Gastrocnemius medialis (tissue), 4 donors: ENCODE results near the gene ADAMTSL5. TPM values are rescaled to one million over a fixed set of nuclear protein-coding genes. Genes with fewer than 3 reads are reported as not detected.
A peak's percentile ranks its signal among the peaks of the same experiment; 100 is the strongest.
"Not testable (repeated sequence)": the region's sequence is repeated elsewhere in the genome, so short reads cannot be mapped to it uniquely, and the experiment has no call there.

Source experiments
- ATAC-seq, 2 donors: fragments of 150-250 bp; one replicate each; pipeline ENCODE4 v1.9.1; 2016
- DNase-seq, 2 donors: peaks; one replicate each; pipeline ENCODE4 v3.0.0-alpha.2; 2019
- H3K27ac ChIP-seq, 4 donors: fragments of 200-600 bp; sonication (generic); 1 replicate in 1 of 4; 2 replicates in 3 of 4; pipeline ENCODE4 v1.5.1; 2016 to 2018; ENCODE audit warnings: mild to moderate bottlenecking in 2 of 4, moderate library complexity in 1 of 4
- H3K27me3 ChIP-seq, 3 donors: fragments of 200-600 bp; sonication (generic) in 2 of 3; 1 replicate in 1 of 3; 2 replicates in 2 of 3; pipeline versions ENCODE4 v1.5.1 to v1.6.0; 2016 to 2019; ENCODE audit warnings: mild to moderate bottlenecking in 1 of 3, moderate library complexity in 1 of 3
- H3K36me3 ChIP-seq, 2 donors: fragments of 200-600 bp; sonication (generic) in 1 of 2; one replicate each; pipeline ENCODE4 v1.5.1; 2017 to 2018
- H3K4me1 ChIP-seq, 2 donors: fragments of 200-600 bp; sonication (generic) in 1 of 2; one replicate each; pipeline ENCODE4 v1.5.1; 2016 to 2017; ENCODE audit warnings: mild to moderate bottlenecking in 2 of 2
- H3K4me3 ChIP-seq, 4 donors: fragments of 200-600 bp; sonication (generic) in 3 of 4; 1 replicate in 1 of 4; 2 replicates in 3 of 4; pipeline ENCODE4 v1.5.1; 2016 to 2019; ENCODE audit warnings: mild to moderate bottlenecking in 2 of 4
- H3K9me3 ChIP-seq, 3 donors: fragments of 200-600 bp; sonication (generic) in 2 of 3; 1 replicate in 1 of 3; 2 replicates in 2 of 3; pipeline ENCODE4 v1.5.1; 2016 to 2019
- POLR2A ChIP-seq, 2 donors: fragments of 450-650 bp; IDR thresholded peaks; one replicate each; pipeline ENCODE4 v1.6.1; 2017; ENCODE audit warnings: antibody characterized with exemption in 2 of 2, mild to moderate bottlenecking in 2 of 2, moderate library complexity in 2 of 2
- in situ Hi-C, 4 donors: fragments of 200-750 bp; cut with MboI; loops; one replicate each; pipeline versions ENCODE4 v1.15.0 to v1.8.0; 2017; ENCODE audit warnings: low sequenced_read_pairs in 4 of 4
- intact Hi-C: fragments of 100-400 bp; cut with DNase I; formaldehyde crosslinking; loops from one replicate; pipeline ENCODE4 v1.15.1; 2023; ENCODE audit warnings: low total_unique reads
- total RNA-seq, 4 donors: library from RNA; depleted of rRNA; stranded (reverse); fragments of >200 nt; gene quantifications; one replicate each; pipeline versions ENCODE4 v1.1.0 to v1.2.3, GENCODE V29; 2016
- TF ChIP-seq, protein P1 (sequence below), 5 experiments: fragments of 450-650 bp in 3 of 5; fragments of 200-600 bp in 2 of 5; sonication (generic) in 2 of 5; IDR thresholded peaks in 4 of 5; conservative IDR thresholded peaks in 1 of 5; 1 replicate in 4 of 5; 2 replicates in 1 of 5; pipeline ENCODE4 v1.5.1; 2016 to 2019; ENCODE audit warnings: antibody characterized with exemption in 5 of 5, mild to moderate bottlenecking in 3 of 5, moderate library complexity in 3 of 5

The ADAMTSL5 gene
- total RNA-seq, 4 donors from 2014 or later = 0.41 to 6.5 (median 3.0) TPM

DNA sequence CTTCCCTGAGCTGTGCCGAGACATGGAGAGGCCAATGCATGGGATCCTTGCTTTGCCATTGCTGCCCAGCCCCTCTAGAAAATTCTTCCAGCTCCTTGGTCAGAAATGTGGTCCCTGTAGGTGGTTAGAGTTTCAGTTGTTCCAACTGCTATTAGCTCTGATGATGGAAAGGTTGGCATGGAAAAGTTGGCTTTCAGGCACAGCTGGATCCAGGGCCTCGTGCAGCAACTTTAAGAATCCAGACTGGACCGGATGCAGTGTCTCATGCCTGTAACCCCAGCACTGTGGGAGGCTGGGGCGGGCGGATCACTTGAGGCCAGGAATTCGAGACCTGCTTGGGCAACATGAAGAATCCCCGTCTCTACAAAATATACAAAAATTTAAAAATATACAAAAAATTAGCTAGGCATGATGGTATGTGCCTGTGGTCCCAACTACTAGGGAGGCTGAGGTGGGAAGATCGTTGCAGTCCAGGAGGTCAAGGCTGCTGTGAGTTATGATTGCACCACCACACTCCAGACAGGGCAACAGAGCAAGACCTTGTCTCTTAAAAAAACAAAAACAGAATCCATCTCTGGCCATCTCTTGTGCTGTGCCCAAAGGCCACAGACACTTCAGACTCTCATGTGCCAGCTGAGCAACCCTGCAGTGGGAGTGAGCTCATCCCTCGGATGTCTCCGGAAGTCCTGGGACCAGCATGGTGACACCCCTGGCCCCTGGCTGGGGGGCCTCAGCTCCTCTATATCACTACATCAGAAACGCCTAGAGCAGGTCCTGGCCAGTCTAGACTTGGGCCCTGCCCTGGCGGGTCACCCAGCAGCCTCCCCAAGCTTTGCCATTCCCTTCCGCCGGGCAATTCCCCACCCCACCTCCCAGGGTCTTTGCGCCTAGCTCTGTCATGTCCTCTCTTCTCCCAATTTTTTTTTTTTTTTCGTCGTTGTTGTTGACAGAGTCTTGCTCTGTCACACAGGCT is 38.5 kb upstream of the ADAMTSL5 start:
- H3K9me3 ChIP-seq = no peaks in the 10 kb centered on the region
- no peaks in the 10 kb centered on the region for H3K4me1 ChIP-seq
- no peaks in the 10 kb centered on the region for H3K36me3 ChIP-seq
- ATAC-seq (no peak), DNase-seq (no peak)
- intact Hi-C loops = no loop called here
- TF ChIP-seq, protein P1, sequence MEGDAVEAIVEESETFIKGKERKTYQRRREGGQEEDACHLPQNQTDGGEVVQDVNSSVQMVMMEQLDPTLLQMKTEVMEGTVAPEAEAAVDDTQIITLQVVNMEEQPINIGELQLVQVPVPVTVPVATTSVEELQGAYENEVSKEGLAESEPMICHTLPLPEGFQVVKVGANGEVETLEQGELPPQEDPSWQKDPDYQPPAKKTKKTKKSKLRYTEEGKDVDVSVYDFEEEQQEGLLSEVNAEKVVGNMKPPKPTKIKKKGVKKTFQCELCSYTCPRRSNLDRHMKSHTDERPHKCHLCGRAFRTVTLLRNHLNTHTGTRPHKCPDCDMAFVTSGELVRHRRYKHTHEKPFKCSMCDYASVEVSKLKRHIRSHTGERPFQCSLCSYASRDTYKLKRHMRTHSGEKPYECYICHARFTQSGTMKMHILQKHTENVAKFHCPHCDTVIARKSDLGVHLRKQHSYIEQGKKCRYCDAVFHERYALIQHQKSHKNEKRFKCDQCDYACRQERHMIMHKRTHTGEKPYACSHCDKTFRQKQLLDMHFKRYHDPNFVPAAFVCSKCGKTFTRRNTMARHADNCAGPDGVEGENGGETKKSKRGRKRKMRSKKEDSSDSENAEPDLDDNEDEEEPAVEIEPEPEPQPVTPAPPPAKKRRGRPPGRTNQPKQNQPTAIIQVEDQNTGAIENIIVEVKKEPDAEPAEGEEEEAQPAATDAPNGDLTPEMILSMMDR (IDR thresholded peaks at IDR 0.05 in 4 of 5, conservative IDR thresholded peaks at IDR 0.05 in 1 of 5) = no peak
- TF ChIP-seq POLR2A (IDR thresholded peaks at IDR 0.05) = no peak
- no peak overlapping the region for H3K27ac ChIP-seq
- in situ Hi-C loops = no loop called here
- H3K27me3 ChIP-seq = no peaks in the 10 kb centered on the region
- no peak overlapping the region for H3K4me3 ChIP-seq

DNA sequence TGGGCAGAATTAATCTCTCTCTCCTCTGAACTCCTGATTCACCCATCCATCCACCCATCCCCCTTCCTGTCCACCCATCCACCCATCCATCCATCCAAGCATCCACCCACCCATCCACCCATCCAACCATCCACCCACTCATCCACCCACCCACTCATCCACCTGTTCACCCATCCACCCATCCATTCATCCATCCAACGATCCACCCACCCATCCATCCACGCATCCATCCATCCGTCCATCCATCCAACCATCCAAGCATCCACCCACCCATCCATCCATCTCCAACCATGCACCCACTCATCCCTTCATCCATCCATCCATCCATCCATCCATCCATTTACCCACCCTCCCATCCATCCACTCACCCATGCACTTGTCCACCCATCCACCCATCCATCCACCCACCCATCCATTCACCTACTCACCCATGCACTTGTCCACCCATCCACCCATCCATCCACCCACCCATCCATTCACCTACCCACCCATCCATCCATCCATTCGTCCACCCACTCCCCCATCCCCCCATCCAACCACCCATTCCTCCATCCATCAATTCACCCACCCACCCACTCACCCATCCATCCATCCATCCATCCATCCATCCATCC is 36.6 kb upstream of the ADAMTSL5 start:
- ATAC-seq = no peak
- no peak for TF ChIP-seq POLR2A (IDR thresholded peaks at IDR 0.05)
- TF ChIP-seq, protein P1 (IDR thresholded peaks at IDR 0.05 in 4 of 5, conservative IDR thresholded peaks at IDR 0.05 in 1 of 5) = no peak
- intact Hi-C loops (no loop called here), in situ Hi-C loops (loop anchor here (5.0 to 25.0 kb wide), 5 partner anchors 123 to 215 kb away; partner anchors contain the start of gene ONECUT3 (in 1 of the 4))
- no peak overlapping the region for H3K27ac ChIP-seq
- H3K4me1 ChIP-seq = no peaks in the 10 kb centered on the region
- peaks cover 0 to 8% (median 8%) of the 10 kb centered on the region in 3 donors for H3K27me3 ChIP-seq
- H3K4me3 ChIP-seq = no peak overlapping the region
- H3K36me3 ChIP-seq = no peaks in the 10 kb centered on the region
- DNase-seq = no peak
- H3K9me3 ChIP-seq = no peaks in the 10 kb centered on the region

DNA sequence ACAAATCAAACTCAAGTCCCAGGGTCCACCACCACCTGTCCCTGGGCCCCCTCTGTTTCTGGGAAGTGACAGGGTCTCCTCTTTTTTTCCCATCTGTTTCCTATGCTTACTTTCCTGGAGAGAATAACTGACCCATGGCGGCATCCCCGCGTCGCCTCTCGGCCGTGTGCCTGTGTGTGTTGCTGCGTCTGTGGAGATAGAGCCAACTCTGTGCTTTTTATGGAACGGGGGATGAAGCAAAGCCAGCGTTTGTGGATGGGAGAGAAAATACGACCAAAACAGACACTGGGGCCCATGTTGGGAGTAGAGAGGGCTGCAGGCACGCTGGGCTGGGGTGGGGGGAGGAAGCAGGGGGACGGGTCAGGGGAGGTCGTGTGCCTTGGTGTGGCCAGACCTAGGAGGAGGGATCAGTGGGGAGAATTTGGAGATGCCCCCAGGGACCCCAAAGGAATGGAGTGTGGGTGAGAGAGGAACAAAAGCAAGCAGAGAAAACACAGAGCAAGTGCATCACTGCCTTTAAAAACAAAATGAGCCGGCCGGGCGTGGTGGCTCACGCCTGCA is 27.6 kb upstream of the ADAMTSL5 start:
- ATAC-seq (no peak), DNase-seq (no peak)
- Histone ChIP-seq H3K27ac (peak overlapping the region in 1 of 4 donors; percentile 22), H3K4me3 (no peak overlapping the region), H3K36me3 (no peaks in the 10 kb centered on the region), H3K9me3 (no peaks in the 10 kb centered on the region), H3K4me1 (no peaks in the 10 kb centered on the region), H3K27me3 (peaks cover 0 to 36% (median 26%) of the 10 kb centered on the region in 3 donors)
- intact Hi-C loops = no loop called here
- in situ Hi-C loops = loop anchor here (5.0 to 25.0 kb wide), 5 partner anchors 132 to 224 kb away; partner anchors contain the start of gene ONECUT3 (in 1 of the 4)
- TF ChIP-seq POLR2A (IDR thresholded peaks at IDR 0.05) = no peak
- TF ChIP-seq, protein P1 (IDR thresholded peaks at IDR 0.05 in 4 of 5, conservative IDR thresholded peaks at IDR 0.05 in 1 of 5) = no peak

DNA sequence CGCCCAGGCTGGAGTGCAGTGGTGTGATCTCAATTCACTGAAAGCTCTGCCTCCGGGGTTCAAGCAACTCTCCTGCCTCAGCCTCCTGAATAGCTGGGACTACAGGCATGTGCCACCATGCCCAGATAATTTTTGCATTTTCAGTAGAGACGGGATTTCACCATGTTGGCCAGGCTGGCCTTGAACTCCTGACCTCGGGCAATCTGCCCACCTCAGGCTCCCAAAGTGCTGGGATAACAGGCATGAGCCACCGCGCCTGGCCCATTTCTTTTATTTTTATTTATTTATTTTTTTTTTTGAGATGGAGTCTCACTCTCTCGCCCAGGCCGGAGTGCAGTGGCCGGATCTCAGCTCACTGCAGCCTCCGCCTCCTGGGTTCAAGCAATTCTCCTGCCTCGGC is 26.9 kb upstream of the ADAMTSL5 start:
- ATAC-seq, H3K27ac ChIP-seq, H3K4me3 ChIP-seq, H3K36me3 ChIP-seq, DNase-seq, intact Hi-C loops, H3K9me3 ChIP-seq, H3K4me1 ChIP-seq: not testable (repeated sequence)
- in situ Hi-C loops = loop anchor here (5.0 to 25.0 kb wide), 5 partner anchors 133 to 225 kb away; partner anchors contain the start of gene ONECUT3 (in 1 of the 4)
- H3K27me3 ChIP-seq = peaks cover 0 to 37% (median 23%) of the 10 kb centered on the region in 3 donors
